ENCODE measurements around the gene SERINC3. TPM values are rescaled to one million over a fixed set of nuclear protein-coding genes. Genes with fewer than 3 reads are reported as not detected.

SERINC3 gene
- total and polyA plus RNA-seq, 2 of the 13 experiments (the other 11 are each of a cell fraction or from before 2014, with no cell fraction given) = 82.0 to 226 TPM

DNA sequence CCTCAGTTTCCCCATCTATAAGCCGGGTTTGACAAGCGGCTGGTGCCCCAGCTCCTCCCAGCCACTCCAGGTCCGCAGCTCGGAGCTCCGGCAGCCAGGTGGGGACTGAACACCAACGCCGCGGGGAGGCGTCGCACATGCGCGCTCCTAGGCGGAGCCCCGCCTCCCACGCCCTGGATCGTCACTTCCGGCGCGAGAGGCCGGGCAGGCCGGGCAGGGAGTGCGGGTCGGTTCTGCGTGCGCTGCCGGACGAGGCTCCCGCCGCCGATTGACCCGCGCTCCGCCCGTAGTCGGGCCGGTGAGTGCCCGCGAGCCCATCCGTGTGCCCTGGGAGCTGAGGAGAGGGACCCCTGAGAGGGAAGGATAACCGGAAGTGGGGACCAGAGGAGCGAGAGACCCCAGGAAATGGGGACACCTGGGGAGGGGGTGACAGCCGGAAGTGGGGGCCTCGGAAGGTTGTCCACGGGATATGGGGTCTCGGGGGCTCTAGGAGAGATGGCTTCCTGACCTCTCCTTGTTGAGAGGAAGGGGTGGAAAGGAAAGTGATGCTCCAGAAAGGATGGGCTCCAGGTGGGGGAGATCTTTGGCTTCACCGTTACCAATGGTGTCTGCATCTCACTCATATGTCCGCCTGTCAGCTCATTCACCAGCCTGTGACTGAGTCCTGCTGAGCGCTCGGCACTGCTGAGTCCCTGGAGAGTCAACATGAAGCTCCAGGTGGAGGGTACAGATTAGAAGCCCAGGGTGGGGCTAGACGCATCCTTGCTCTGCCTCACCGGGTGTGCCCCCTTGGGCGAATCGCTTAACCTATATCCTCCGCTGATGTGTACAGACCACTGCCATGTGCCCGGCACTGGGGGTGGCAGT, 45.9 kb downstream of the SERINC3 start, which contains the start of gene TTPAL (continued):
- peak; percentile 96; the same call in 1 of the 2 replicates for TF ChIP-seq DZIP1 (CRISPR knock-in tag; IDR thresholded peaks at IDR 0.05)
- TF ChIP-seq SOX5 (CRISPR knock-in tag; IDR thresholded peaks at IDR 0.05; ENCODE audit: borderline replicate concordance) = peak; percentile 73; the same call in 1 of the 2 replicates
- no peak for TF ChIP-seq NR2F6 (IDR thresholded peaks at IDR 0.05)
- peak; percentile 75; the same call in 1 of the 2 replicates for TF ChIP-seq NR2F6 (CRISPR knock-in tag; IDR thresholded peaks at IDR 0.05)
- peak; percentile 90 for TF ChIP-seq KDM5A (IDR thresholded peaks at IDR 0.05; ENCODE audit: borderline replicate concordance, low read length)
- peak; percentile 92 for TF ChIP-seq ZNF629 (CRISPR knock-in tag; conservative IDR thresholded peaks at IDR 0.05)
- peak; percentile 99 for TF ChIP-seq TMF1 (CRISPR knock-in tag; IDR thresholded peaks at IDR 0.05; ENCODE audit: low read depth)
- peak; percentile 100 for TF ChIP-seq RBFOX2 (IDR thresholded peaks at IDR 0.05; ENCODE audit: low read depth, low read length)
- no peak for TF ChIP-seq SP1 (IDR thresholded peaks at IDR 0.05)
- TF ChIP-seq SP1 (CRISPR knock-in tag; IDR thresholded peaks at IDR 0.05) = peak; percentile 89
- no peak for TF ChIP-seq SYNCRIP (IDR thresholded peaks at IDR 0.05; ENCODE audit: insufficient read depth, low read depth, low read length)
- TF ChIP-seq HMG20A (CRISPR knock-in tag; IDR thresholded peaks at IDR 0.05; ENCODE audit: borderline replicate concordance) = peak; percentile 41; the same call in 1 of the 2 replicates
- TF ChIP-seq KLF15 (CRISPR knock-in tag; IDR thresholded peaks at IDR 0.05; ENCODE audit: borderline replicate concordance) = no peak
- TF ChIP-seq ZBTB42 (CRISPR knock-in tag; IDR thresholded peaks at IDR 0.05) = peak; percentile 90; the same call in 1 of the 2 replicates
- TF ChIP-seq TBP (CRISPR knock-in tag; IDR thresholded peaks at IDR 0.05) = no peak
- TF ChIP-seq, protein P1, sequence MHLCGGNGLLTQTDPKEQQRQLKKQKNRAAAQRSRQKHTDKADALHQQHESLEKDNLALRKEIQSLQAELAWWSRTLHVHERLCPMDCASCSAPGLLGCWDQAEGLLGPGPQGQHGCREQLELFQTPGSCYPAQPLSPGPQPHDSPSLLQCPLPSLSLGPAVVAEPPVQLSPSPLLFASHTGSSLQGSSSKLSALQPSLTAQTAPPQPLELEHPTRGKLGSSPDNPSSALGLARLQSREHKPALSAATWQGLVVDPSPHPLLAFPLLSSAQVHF (CRISPR knock-in tag; IDR thresholded peaks at IDR 0.05) = no peak; the same call in 1 of the 2 replicates
- no peak for TF ChIP-seq FOXA1 (IDR thresholded peaks at IDR 0.05)
- peak; percentile 47 for TF ChIP-seq FOXA1 (CRISPR knock-in tag; IDR thresholded peaks at IDR 0.05)
- TF ChIP-seq, protein P2, sequence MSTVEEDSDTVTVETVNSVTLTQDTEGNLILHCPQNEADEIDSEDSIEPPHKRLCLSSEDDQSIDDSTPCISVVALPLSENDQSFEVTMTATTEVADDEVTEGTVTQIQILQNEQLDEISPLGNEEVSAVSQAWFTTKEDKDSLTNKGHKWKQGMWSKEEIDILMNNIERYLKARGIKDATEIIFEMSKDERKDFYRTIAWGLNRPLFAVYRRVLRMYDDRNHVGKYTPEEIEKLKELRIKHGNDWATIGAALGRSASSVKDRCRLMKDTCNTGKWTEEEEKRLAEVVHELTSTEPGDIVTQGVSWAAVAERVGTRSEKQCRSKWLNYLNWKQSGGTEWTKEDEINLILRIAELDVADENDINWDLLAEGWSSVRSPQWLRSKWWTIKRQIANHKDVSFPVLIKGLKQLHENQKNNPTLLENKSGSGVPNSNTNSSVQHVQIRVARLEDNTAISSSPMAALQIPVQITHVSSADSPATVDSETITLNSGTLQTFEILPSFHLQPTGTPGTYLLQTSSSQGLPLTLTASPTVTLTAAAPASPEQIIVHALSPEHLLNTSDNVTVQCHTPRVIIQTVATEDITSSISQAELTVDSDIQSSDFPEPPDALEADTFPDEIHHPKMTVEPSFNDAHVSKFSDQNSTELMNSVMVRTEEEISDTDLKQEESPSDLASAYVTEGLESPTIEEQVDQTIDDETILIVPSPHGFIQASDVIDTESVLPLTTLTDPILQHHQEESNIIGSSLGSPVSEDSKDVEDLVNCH (CRISPR knock-in tag; IDR thresholded peaks at IDR 0.05) = 0 out of 2 replicates have a peak, but pooled peaks have one; percentile 82
- TF ChIP-seq JUND (CRISPR knock-in tag; IDR thresholded peaks at IDR 0.05) = 0 out of 2 replicates have a peak, but pooled peaks have one; percentile 76
- peak; percentile 95; the same call in 1 of the 2 replicates for TF ChIP-seq ZNF414 (CRISPR knock-in tag; IDR thresholded peaks at IDR 0.05)
- no peak for TF ChIP-seq ZNF317 (CRISPR knock-in tag; IDR thresholded peaks at IDR 0.05)
- TF ChIP-seq ZNF225 (CRISPR knock-in tag; IDR thresholded peaks at IDR 0.05) = peak; percentile 98
- TF ChIP-seq ZNF788 (CRISPR knock-in tag; IDR thresholded peaks at IDR 0.05; ENCODE audit: borderline replicate concordance) = peak; percentile 99
- peak; percentile 86 for TF ChIP-seq TGIF2 (CRISPR knock-in tag; IDR thresholded peaks at IDR 0.05)
- peak; percentile 95; the same call in 1 of the 2 replicates for TF ChIP-seq ZSCAN12 (CRISPR knock-in tag; IDR thresholded peaks at IDR 0.05)
